ENCODE results near the gene JADE2. TPM values are rescaled to one million over a fixed set of nuclear protein-coding genes. Genes with fewer than 3 reads are reported as not detected.

The JADE2 gene
- polyA plus RNA-seq, 5 donors = 13.5 to 18.8 (median 15.8) TPM

Other genes with a start within 250 kb of the JADE2 start
- 1 to 10 TPM; 5.1 to 7.0 (median 5.8) TPM for gene CDKL3, start 158.5 kb upstream of the JADE2 start, polyA plus RNA-seq (ENCODE audit: insufficient read depth in 1 of 5, insufficient read length in 5 of 5, low replicate concordance in 1 of 5)
- 100 to 1,000 TPM; 111 to 154 (median 126) TPM for gene UBE2B, start 154.1 kb upstream of the JADE2 start, polyA plus RNA-seq (ENCODE audit: insufficient read depth in 1 of 5, insufficient read length in 5 of 5, low replicate concordance in 1 of 5)
- 10 to 100 TPM; 25.8 to 28.7 (median 26.3) TPM for gene CDKN2AIPNL, start 113.8 kb upstream of the JADE2 start, polyA plus RNA-seq (ENCODE audit: insufficient read depth in 1 of 5, insufficient read length in 5 of 5, low replicate concordance in 1 of 5)
- 10 to 100 TPM; 27.1 to 31.9 (median 28.5) TPM for gene SAR1B, start 107.2 kb downstream of the JADE2 start, polyA plus RNA-seq (ENCODE audit: insufficient read depth in 1 of 5, insufficient read length in 5 of 5, low replicate concordance in 1 of 5)
- 10 to 100 TPM; 15.7 to 23.7 (median 20.6) TPM for gene SEC24A, start 123.1 kb downstream of the JADE2 start, polyA plus RNA-seq (ENCODE audit: insufficient read depth in 1 of 5, insufficient read length in 5 of 5, low replicate concordance in 1 of 5)
- gene CAMLG, start 212.9 kb downstream of the JADE2 start, polyA plus RNA-seq (ENCODE audit: insufficient read depth in 1 of 5, insufficient read length in 5 of 5, low replicate concordance in 1 of 5) = 10 to 100 TPM; 59.9 to 77.5 (median 65.5) TPM
- gene DDX46, start 233.1 kb downstream of the JADE2 start, polyA plus RNA-seq (ENCODE audit: insufficient read depth in 1 of 5, insufficient read length in 5 of 5, low replicate concordance in 1 of 5) = 100 to 1,000 TPM in 1 of 5 donors, 10 to 100 TPM in 4; 56.6 to 104 (median 94.5) TPM